SK-N-SH treated with all-trans-retinoic acid at 6 μM for 48 hours (cell line): ENCODE data around the gene FLYWCH2.

Source experiments
- ATAC-seq: fragments of 200-7000 bp; cut with Tn5 transposase; 3 replicates; pipeline ENCODE4 v1.9.1; 2020; ENCODE audit warnings: mild to moderate bottlenecking, moderate library complexity
- ARNTL ChIP-seq: fragments of 450-650 bp; formaldehyde crosslinking; IDR thresholded peaks from 2 replicates; pipeline ENCODE4 v1.5.0; 2020; ENCODE audit warnings: low read depth, mild to moderate bottlenecking, moderate library complexity, borderline replicate concordance
- BACH2 ChIP-seq: fragments of 250-450 bp; sonication (Bioruptor Pico); IDR thresholded peaks from 2 replicates; pipeline ENCODE4 v1.9.0; 2021; ENCODE audit warnings: mild to moderate bottlenecking, borderline replicate concordance
- CSDC2 ChIP-seq: fragments of 250-450 bp; sonication (Bioruptor Pico); IDR thresholded peaks from 2 replicates; pipeline ENCODE4 v1.5.0; 2020; ENCODE audit warnings: mild to moderate bottlenecking, moderate library complexity
- ESRRG ChIP-seq: fragments of 250-450 bp; sonication (Bioruptor Pico); IDR thresholded peaks from 2 replicates; pipeline ENCODE4 v1.6.1; 2021; ENCODE audit warnings: mild to moderate bottlenecking
- GLIS3 ChIP-seq: fragments of 250-450 bp; sonication (Bioruptor Pico); IDR thresholded peaks from 2 replicates; pipeline ENCODE4 v1.5.0; 2020; ENCODE audit warnings: mild to moderate bottlenecking, moderate library complexity
- ISL1 ChIP-seq: fragments of 250-450 bp; sonication (Bioruptor Pico); IDR thresholded peaks from 2 replicates; pipeline ENCODE4 v2.1.2; 2022; ENCODE audit warnings: mild to moderate bottlenecking, moderate library complexity
- PPARA ChIP-seq: fragments of 250-450 bp; sonication (Bioruptor Pico); IDR thresholded peaks from 2 replicates; pipeline ENCODE4 v1.5.0; 2020; ENCODE audit warnings: mild to moderate bottlenecking, borderline replicate concordance
- RARB ChIP-seq: fragments of 250-450 bp; sonication (Bioruptor Pico); IDR thresholded peaks from 2 replicates; pipeline ENCODE4 v1.8.0; 2021; ENCODE audit warnings: mild to moderate bottlenecking, moderate library complexity
- SNAI2 ChIP-seq: fragments of 250-450 bp; sonication (Bioruptor Pico); IDR thresholded peaks from 2 replicates; pipeline ENCODE4 v1.5.0; 2020; ENCODE audit warnings: mild to moderate bottlenecking, moderate library complexity
- TCF4 ChIP-seq: fragments of 250-450 bp; sonication (Bioruptor Pico); IDR thresholded peaks from 2 replicates; pipeline ENCODE4 v1.8.0; 2021; ENCODE audit warnings: mild to moderate bottlenecking, moderate library complexity, borderline replicate concordance
- TOX ChIP-seq: fragments of 250-450 bp; sonication (Bioruptor Pico); IDR thresholded peaks from 2 replicates; pipeline ENCODE4 v1.8.0; 2021; ENCODE audit warnings: mild to moderate bottlenecking, moderate library complexity, borderline replicate concordance
- ZC3H10 ChIP-seq: fragments of 250-450 bp; sonication (Bioruptor Pico); IDR thresholded peaks from 2 replicates; pipeline ENCODE4 v1.5.1; 2021; ENCODE audit warnings: mild to moderate bottlenecking, moderate library complexity
- ZFP3 ChIP-seq: fragments of 250-450 bp; sonication (Bioruptor Pico); IDR thresholded peaks from 2 replicates; pipeline ENCODE4 v1.5.0; 2020; ENCODE audit warnings: mild to moderate bottlenecking, moderate library complexity
- ZFP30 ChIP-seq: fragments of 450-650 bp; formaldehyde crosslinking; IDR thresholded peaks from 2 replicates; pipeline ENCODE4 v1.5.0; 2022; ENCODE audit warnings: mild to moderate bottlenecking, moderate library complexity
- ZNF565 ChIP-seq: fragments of 450-650 bp; formaldehyde crosslinking; conservative IDR thresholded peaks from 2 replicates; pipeline ENCODE4 v1.5.0; 2020; ENCODE audit warnings: low read depth, mild to moderate bottlenecking, moderate library complexity
- ZNF70 ChIP-seq: fragments of 450-650 bp; formaldehyde crosslinking; IDR thresholded peaks from 2 replicates; pipeline ENCODE4 v1.5.0; 2020; ENCODE audit warnings: mild to moderate bottlenecking, moderate library complexity
- ZNF8 ChIP-seq: fragments of 450-650 bp; formaldehyde crosslinking; IDR thresholded peaks from 2 replicates; pipeline ENCODE4 v1.5.0; 2020; ENCODE audit warnings: mild to moderate bottlenecking, moderate library complexity
- TF ChIP-seq, protein P1 (sequence below): fragments of 250-450 bp; sonication (Bioruptor Pico); IDR thresholded peaks from 2 replicates; pipeline ENCODE4 v1.8.0; 2020; ENCODE audit warnings: mild to moderate bottlenecking, moderate library complexity, borderline replicate concordance
- TF ChIP-seq, protein P2 (sequence below): fragments of 250-450 bp; sonication (Bioruptor Pico); IDR thresholded peaks from 2 replicates; pipeline ENCODE4 v1.5.0; 2020; ENCODE audit warnings: mild to moderate bottlenecking, moderate library complexity
- TF ChIP-seq, protein P3 (sequence below): fragments of 250-450 bp; sonication (Bioruptor Pico); IDR thresholded peaks from 2 replicates; pipeline ENCODE4 v1.5.1; 2020; ENCODE audit warnings: low read depth, mild to moderate bottlenecking, moderate library complexity
- TF ChIP-seq, protein P4 (sequence below): fragments of 250-450 bp; sonication (Bioruptor Pico); IDR thresholded peaks from 2 replicates; pipeline ENCODE4 v1.8.0; 2021; ENCODE audit warnings: low read depth, mild to moderate bottlenecking, moderate library complexity, borderline replicate concordance
- TF ChIP-seq, protein P5 (sequence below): fragments of 250-450 bp; sonication (Bioruptor Pico); IDR thresholded peaks from 2 replicates; pipeline ENCODE4 v1.5.1; 2021; ENCODE audit warnings: mild to moderate bottlenecking, moderate library complexity

FLYWCH2 gene

DNA sequence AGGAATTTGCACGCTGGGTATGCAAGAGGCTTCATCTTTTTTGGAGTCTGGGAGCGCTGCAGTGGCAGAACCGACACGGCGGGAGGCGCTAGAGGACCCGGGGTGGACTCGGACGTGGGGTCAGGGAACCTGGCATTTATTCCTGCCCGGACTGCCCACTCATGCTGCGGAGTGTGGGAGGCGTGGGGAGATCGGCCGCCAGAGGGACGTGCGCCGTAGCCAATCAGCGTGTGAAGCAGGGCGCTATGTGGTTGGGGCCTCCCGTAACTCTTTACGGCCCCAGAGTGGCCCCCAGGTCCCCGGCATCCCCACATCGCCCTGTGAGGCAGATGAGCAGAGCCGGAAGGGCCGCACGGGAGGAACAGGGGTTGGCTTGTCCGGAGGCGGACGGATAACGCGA, 11.2 kb downstream of the FLYWCH2 start:
- no peak for TF ChIP-seq SNAI2 (CRISPR knock-in tag)
- no peak for TF ChIP-seq ZFP30 (CRISPR knock-in tag)
- no peak for TF ChIP-seq ZNF70 (CRISPR knock-in tag)
- TF ChIP-seq TCF4 (CRISPR knock-in tag): no peak
- TF ChIP-seq ISL1 (CRISPR knock-in tag): no peak
- TF ChIP-seq PPARA (CRISPR knock-in tag): no peak
- no peak for TF ChIP-seq ARNTL (CRISPR knock-in tag)
- ATAC-seq: no peak

DNA sequence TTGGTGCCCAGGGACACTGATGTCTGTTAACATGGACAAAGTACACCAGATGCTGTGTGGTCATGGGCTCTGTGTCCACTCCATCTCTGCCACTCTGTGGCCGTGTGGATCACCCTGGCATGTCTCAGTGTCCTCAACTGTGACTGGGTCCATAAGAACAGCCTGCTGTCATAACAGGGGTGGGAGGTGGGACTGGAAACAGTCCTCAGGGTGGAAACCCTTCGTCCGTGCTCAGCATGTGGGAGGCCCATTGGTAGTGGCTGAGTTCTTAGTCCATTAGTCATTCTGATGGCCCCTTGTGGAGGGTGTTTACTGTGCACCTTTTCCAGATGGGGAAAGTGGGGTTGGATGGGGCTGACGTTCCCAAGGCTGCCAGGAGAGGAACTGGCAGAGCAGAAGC, 12.8 kb downstream of the FLYWCH2 start:
- TF ChIP-seq BACH2 (CRISPR knock-in tag) (no peak), ZFP3 (CRISPR knock-in tag) (no peak), ZNF70 (CRISPR knock-in tag) (no peak), RARB (CRISPR knock-in tag) (no peak), CSDC2 (CRISPR knock-in tag) (no peak), ISL1 (CRISPR knock-in tag) (no peak), ESRRG (CRISPR knock-in tag) (no peak), TOX (CRISPR knock-in tag) (no peak), ZFP30 (CRISPR knock-in tag) (no peak), GLIS3 (CRISPR knock-in tag) (no peak), ZNF565 (CRISPR knock-in tag) (no peak), ARNTL (CRISPR knock-in tag) (no peak)
- TF ChIP-seq, protein P1, sequence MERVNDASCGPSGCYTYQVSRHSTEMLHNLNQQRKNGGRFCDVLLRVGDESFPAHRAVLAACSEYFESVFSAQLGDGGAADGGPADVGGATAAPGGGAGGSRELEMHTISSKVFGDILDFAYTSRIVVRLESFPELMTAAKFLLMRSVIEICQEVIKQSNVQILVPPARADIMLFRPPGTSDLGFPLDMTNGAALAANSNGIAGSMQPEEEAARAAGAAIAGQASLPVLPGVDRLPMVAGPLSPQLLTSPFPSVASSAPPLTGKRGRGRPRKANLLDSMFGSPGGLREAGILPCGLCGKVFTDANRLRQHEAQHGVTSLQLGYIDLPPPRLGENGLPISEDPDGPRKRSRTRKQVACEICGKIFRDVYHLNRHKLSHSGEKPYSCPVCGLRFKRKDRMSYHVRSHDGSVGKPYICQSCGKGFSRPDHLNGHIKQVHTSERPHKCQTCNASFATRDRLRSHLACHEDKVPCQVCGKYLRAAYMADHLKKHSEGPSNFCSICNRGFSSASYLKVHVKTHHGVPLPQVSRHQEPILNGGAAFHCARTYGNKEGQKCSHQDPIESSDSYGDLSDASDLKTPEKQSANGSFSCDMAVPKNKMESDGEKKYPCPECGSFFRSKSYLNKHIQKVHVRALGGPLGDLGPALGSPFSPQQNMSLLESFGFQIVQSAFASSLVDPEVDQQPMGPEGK: no peak
- TF ChIP-seq, protein P2, sequence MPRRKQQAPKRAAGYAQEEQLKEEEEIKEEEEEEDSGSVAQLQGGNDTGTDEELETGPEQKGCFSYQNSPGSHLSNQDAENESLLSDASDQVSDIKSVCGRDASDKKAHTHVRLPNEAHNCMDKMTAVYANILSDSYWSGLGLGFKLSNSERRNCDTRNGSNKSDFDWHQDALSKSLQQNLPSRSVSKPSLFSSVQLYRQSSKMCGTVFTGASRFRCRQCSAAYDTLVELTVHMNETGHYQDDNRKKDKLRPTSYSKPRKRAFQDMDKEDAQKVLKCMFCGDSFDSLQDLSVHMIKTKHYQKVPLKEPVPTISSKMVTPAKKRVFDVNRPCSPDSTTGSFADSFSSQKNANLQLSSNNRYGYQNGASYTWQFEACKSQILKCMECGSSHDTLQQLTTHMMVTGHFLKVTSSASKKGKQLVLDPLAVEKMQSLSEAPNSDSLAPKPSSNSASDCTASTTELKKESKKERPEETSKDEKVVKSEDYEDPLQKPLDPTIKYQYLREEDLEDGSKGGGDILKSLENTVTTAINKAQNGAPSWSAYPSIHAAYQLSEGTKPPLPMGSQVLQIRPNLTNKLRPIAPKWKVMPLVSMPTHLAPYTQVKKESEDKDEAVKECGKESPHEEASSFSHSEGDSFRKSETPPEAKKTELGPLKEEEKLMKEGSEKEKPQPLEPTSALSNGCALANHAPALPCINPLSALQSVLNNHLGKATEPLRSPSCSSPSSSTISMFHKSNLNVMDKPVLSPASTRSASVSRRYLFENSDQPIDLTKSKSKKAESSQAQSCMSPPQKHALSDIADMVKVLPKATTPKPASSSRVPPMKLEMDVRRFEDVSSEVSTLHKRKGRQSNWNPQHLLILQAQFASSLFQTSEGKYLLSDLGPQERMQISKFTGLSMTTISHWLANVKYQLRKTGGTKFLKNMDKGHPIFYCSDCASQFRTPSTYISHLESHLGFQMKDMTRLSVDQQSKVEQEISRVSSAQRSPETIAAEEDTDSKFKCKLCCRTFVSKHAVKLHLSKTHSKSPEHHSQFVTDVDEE (CRISPR knock-in tag): no peak
- TF ChIP-seq, protein P3, sequence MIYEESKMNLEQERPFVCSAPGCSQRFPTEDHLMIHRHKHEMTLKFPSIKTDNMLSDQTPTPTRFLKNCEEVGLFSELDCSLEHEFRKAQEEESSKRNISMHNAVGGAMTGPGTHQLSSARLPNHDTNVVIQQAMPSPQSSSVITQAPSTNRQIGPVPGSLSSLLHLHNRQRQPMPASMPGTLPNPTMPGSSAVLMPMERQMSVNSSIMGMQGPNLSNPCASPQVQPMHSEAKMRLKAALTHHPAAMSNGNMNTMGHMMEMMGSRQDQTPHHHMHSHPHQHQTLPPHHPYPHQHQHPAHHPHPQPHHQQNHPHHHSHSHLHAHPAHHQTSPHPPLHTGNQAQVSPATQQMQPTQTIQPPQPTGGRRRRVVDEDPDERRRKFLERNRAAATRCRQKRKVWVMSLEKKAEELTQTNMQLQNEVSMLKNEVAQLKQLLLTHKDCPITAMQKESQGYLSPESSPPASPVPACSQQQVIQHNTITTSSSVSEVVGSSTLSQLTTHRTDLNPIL (CRISPR knock-in tag): no peak
- TF ChIP-seq, protein P4, sequence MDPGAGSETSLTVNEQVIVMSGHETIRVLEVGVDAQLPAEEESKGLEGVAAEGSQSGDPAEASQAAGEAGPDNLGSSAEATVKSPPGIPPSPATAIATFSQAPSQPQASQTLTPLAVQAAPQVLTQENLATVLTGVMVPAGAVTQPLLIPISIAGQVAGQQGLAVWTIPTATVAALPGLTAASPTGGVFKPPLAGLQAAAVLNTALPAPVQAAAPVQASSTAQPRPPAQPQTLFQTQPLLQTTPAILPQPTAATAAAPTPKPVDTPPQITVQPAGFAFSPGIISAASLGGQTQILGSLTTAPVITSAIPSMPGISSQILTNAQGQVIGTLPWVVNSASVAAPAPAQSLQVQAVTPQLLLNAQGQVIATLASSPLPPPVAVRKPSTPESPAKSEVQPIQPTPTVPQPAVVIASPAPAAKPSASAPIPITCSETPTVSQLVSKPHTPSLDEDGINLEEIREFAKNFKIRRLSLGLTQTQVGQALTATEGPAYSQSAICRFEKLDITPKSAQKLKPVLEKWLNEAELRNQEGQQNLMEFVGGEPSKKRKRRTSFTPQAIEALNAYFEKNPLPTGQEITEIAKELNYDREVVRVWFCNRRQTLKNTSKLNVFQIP (CRISPR knock-in tag): no peak
- TF ChIP-seq, protein P5, sequence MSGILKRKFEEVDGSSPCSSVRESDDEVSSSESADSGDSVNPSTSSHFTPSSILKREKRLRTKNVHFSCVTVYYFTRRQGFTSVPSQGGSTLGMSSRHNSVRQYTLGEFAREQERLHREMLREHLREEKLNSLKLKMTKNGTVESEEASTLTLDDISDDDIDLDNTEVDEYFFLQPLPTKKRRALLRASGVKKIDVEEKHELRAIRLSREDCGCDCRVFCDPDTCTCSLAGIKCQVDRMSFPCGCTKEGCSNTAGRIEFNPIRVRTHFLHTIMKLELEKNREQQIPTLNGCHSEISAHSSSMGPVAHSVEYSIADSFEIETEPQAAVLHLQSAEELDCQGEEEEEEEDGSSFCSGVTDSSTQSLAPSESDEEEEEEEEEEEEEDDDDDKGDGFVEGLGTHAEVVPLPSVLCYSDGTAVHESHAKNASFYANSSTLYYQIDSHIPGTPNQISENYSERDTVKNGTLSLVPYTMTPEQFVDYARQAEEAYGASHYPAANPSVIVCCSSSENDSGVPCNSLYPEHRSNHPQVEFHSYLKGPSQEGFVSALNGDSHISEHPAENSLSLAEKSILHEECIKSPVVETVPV (CRISPR knock-in tag): no peak
- ATAC-seq: peak; percentile 59

DNA sequence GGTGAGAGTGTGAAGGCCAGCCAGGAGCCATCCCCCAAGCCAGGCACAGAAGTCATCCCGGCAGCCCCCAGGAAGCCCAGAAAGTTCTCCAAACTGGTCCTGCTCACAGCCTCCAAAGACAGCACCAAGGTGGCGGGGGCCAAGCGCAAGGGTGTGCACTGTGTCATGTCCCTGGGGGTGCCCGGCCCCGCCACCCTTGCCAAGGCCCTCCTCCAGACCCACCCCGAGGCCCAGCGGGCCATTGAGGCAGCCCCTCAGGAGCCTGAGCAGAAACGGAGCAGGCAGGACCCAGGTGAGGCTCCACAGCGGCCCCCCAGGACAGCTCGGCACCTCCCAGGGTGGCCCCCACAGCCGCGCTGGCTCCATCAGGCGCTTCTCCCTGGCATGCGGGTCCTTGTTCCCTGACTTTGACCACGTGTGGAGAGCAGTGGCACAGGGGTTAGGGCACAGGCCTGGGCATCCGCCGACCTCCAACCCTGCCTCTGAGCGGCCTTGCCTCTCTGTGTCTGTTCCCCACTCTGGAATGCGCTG, 13.5 kb downstream of the FLYWCH2 start:
- ATAC-seq: no peak
- TF ChIP-seq TCF4 (CRISPR knock-in tag) (no peak), TOX (CRISPR knock-in tag) (no peak), SNAI2 (CRISPR knock-in tag) (no peak), ESRRG (CRISPR knock-in tag) (no peak), GLIS3 (CRISPR knock-in tag) (no peak), ZNF70 (CRISPR knock-in tag) (no peak), BACH2 (CRISPR knock-in tag) (no peak), RARB (CRISPR knock-in tag) (no peak), ZFP30 (CRISPR knock-in tag) (no peak), ZC3H10 (CRISPR knock-in tag) (no peak), ZNF8 (CRISPR knock-in tag) (no peak)
- TF ChIP-seq, protein P1: no peak
- TF ChIP-seq, protein P2 (CRISPR knock-in tag): no peak
